ENCODE results near the gene MAGEL2.

DNA sequence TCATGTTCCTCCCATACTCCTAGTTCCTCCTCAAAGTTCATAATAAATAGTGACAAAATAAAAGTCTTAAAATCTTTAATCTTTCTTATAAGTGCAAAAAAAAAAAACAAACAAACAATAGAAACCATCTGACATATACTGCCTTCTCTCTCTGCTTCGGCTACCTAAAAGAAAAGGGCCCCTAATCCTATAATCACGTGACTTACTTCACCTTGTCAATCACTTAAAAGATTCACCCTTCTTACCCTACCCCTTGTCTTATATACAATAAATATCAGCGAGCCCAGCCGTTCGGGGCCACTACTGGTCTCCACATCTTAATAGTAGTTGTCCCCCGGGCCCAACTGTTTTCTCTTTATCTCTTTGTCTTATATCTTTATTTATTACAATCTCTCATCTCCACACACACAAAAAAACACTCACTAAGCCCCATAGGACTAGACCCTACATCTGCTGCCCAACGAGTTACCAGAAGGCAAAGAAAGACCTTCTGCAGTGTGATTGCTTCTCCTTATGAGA lies 53.4 kb downstream of the MAGEL2 start:
- TF ChIP-seq, protein P1, sequence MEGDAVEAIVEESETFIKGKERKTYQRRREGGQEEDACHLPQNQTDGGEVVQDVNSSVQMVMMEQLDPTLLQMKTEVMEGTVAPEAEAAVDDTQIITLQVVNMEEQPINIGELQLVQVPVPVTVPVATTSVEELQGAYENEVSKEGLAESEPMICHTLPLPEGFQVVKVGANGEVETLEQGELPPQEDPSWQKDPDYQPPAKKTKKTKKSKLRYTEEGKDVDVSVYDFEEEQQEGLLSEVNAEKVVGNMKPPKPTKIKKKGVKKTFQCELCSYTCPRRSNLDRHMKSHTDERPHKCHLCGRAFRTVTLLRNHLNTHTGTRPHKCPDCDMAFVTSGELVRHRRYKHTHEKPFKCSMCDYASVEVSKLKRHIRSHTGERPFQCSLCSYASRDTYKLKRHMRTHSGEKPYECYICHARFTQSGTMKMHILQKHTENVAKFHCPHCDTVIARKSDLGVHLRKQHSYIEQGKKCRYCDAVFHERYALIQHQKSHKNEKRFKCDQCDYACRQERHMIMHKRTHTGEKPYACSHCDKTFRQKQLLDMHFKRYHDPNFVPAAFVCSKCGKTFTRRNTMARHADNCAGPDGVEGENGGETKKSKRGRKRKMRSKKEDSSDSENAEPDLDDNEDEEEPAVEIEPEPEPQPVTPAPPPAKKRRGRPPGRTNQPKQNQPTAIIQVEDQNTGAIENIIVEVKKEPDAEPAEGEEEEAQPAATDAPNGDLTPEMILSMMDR (IDR thresholded peaks at IDR 0.05; ENCODE audit: extremely low read depth in 1 of 2, insufficient read depth in 1 of 2, low read depth in 1 of 2, low read length in 2 of 2) = no peak
- TF ChIP-seq MYC (IDR thresholded peaks at IDR 0.05; ENCODE audit: low read depth, low read length) (no peak), POLR2A (IDR thresholded peaks at IDR 0.05; ENCODE audit: low read depth, low read length) (no peak), POLR2AphosphoS5 (IDR thresholded peaks at IDR 0.05; ENCODE audit: insufficient read depth, low read depth, low read length) (no peak), FOS (IDR thresholded peaks at IDR 0.05; ENCODE audit: borderline replicate concordance, insufficient read depth, low read length) (no peak)
- TF ChIP-seq, protein P2, sequence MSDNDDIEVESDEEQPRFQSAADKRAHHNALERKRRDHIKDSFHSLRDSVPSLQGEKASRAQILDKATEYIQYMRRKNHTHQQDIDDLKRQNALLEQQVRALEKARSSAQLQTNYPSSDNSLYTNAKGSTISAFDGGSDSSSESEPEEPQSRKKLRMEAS (IDR thresholded peaks at IDR 0.05; ENCODE audit: insufficient read depth, insufficient read length) = no peak
